DMS53 treated with DMSO at 0.1 percent for 48 hours (cell line): ENCODE measurements around the gene P2RX5.
"Not testable (repeated sequence)": the region's sequence is repeated elsewhere in the genome, so short reads cannot be mapped to it uniquely, and the experiment has no call there.

ENCODE experiments used
- DNase-seq: peaks from one replicate; lab custom pipeline; 2025; ENCODE audit not compliant: unreplicated experiment; lab: John Stamatoyannopoulos, UW

P2RX5 gene

DNA sequence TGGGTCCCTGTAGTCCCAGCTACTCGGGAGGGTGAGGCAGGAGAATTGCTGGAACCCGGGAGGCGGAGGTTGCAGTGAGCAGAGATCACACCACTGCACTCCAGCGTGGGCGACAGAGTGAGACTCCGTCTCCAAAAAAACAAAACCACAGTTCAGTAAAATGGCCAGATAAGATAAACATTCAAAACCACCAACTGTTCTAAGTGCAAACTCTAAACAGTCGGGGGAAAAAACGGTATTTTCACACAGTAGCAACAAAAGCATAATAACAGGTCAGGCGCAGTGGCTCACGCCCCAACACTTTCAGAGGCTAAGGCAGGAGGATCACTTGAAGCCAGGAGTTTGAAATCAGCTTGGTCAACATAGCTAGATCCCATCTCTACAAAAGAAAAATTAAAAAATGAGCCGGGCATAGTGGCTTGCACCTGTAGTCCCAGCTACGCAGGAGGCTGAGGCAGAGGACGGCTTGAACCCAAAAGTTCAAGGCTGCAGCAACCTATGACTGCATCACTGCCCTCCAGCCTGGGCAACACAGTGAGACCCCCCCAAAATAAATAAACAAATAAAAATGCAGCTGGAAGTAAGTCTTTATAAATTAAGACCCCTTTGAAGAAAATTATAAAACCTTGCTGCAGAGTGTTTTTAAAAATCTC lies 17.0 kb upstream of the P2RX5 start:
- no peak for DNase-seq

DNA sequence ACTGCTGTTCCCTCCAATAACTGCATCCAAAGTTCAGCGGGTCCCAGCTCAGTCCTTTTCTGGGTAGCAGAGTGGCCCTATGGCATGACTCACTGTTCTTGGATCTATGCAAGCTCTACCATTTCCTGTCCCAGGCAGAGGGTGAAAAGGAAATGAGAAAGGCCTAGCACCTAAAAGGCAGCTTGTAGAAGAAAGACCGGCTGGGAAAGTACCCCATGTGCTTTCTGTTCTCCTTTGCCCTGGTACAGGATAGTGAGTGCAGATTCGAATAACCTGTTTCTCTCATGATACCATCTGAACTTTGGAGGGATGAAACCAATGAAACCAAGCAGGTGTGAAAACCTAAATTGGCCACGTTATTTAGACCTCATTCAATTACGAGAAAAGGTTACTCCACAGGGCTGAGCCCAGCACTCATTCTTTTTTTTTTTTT lies 15.0 kb upstream of the P2RX5 start:
- no peak for DNase-seq

DNA sequence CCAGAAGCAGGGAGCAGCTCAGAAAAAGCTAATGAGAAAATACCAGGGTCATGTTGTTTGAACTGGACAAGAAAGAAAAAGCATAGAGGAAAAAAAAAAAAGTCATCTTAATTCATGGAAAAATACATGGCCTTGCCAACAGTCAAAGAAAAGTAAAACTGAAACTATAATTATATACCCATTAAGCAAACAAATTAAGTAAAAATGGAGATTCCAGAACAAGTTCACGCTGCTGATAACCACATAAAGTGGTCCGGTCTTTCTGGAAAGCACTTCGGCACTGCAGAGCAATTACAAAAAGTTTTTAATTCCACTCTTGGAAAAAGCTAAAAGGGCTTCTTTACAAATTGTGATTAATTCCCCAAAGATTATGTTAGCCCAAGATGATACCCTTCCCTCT lies 12.4 kb upstream of the P2RX5 start:
- DNase-seq = no peak

DNA sequence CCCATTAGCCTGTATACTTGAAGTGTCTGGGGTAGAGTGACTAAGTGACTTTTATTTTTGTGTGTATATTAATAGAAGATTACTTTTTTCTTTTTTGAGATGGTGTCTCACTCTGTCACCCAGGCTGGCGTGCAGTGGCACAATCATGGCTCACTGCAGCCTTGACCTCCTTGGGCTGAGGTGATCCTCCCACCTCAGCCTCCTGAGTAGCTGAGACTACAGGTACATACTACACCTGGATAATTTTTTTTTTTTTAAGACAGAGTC lies 9.7 kb upstream of the P2RX5 start:
- not testable (repeated sequence) for DNase-seq

DNA sequence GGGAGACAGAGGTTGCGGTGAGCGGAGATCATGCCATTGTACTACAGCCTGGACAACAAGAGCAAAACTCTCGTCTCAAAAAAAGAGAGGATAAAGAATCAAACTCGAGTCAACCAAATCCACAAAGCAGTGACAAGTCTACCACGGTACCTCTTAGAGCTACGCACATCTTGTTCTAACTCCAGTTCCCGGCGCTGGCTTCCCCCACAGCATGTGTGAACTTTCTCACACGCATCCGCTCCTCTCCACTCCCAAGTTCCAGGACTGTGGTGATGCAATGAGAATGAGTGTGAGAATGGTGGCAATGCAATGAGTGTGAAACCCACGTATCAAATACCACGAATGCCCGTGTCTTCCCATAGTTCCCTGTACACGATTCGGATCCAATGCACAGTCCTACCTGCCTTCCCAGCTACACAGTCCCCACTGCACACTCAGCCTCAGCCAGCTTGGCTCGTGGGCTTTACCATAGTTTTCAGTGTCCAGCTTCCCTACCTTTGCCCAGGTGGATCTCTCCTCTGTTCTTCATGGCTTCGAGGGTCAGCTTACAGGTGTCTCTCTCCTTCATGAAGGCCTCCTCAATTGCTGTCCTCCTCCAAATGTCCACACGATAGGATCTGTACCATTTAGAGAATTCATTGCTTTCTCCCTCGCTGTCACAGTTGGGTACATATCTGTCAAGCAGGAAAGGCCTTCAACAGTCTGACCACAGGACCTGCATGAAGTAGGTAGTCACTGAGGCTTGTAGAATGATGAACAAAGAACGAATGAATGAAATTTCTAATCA lies 9.2 kb upstream of the P2RX5 start:
- DNase-seq = no peak

DNA sequence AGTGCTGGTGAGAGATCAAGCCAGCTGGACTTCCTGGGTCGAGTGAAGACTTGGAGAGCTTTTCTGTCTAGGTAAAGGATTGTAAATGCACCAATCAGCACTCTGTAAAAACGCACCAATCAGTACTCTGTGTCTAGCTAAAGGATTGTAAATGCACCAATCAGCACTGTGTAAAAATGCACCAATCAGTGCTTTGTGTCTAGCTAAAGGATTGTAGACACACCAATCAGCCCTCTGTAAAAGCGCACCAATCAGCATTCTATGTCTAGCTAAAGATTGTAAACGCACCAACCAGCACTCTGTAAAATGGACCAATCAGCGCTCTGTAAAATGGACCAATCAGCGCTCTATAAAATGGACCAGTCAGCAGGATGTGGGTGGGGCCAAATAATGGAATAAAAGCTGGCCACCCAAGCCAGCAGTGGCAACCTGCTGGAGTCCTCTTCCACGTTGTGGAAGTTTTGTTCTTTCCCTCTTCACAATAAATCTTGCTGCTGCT lies 6.1 kb upstream of the P2RX5 start:
- not testable (repeated sequence) for DNase-seq

DNA sequence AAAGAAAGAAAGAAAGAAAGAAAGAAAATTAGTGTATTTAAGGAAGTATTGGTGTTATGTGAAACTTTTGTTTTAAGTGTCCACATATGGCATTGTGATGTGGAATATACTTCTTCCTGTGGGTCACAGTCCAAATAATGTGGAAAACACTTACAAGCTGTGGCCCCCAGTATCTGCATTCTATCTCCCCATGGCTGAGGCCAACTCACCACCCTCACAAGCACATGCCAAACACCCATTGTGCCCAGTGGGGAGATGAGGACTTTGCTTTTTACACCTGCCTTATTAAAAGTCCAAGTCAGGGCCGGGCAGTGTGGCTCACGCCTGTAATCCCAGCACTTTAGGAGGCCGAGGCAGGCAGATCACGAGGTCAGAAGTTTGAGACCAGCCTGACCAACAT lies 4.0 kb upstream of the P2RX5 start:
- DNase-seq = no peak

DNA sequence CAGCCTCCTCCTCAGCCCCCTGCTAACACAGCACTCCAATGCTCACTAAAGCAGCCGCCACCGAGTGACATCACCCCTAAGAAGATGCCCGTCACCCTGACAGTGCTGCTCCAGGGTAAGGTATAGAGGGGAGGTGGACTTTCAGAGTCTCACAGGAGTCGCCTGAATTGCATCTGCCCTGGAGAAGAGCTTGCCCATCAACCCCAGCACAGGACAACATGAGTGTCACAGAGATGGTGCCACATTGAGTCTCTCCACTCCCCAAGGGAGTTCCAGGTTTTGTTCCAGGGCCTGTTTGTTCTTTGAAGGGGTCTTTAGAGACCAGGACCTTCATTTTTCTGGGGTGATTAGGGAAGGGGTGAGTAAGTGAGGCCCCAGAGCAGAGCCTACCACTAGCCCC lies 2.2 kb upstream of the P2RX5 start:
- no peak for DNase-seq

DNA sequence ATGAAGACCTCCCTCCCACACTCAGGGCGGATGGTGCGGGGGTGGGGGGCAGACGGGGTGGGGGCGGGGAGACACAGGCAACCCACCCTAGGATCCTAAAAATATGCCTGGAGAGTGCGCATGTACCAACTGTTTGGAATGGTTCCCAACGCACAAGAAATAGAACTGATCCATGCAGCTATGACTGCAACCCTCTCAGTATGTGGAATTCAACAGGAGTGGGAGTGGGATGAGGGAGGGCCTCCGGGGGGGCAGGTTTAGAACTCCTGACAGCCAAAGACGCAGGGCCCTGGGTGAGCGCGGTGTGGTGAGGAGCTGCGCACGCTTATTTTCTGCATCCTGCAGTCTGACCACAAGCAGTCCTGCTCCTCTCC lies 1.1 kb upstream of the P2RX5 start:
- DNase-seq = no peak

DNA sequence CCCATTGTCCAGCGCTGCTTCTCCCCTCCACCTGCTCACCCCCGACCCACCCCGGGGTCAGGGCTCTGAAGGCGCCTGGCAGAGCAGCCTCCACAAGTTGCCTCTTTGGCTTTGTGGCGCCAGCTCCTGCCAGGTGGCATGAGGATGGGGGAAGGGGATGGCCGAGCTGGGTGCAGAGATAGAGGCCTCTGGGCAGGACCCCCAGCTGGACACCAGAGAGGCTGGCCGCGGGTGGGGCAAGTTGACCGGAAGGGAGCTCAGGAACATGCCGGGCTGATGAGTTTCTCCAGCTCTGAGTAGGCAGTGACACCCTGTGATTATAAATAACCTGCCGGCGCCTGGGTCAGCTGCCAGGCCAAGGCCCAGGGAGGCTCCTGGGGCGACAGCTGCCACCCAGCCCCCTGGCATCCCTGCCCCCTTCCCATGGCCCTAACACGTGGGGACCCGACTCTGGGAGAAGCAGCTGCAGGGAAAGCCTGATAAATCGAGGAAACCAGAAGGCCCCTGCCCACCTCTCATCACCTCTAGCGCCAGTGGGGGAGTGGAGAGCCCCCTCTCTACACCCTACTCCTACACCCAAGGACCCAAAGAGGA lies 729 bp downstream of the P2RX5 start:
- peak; percentile 3 for DNase-seq

DNA sequence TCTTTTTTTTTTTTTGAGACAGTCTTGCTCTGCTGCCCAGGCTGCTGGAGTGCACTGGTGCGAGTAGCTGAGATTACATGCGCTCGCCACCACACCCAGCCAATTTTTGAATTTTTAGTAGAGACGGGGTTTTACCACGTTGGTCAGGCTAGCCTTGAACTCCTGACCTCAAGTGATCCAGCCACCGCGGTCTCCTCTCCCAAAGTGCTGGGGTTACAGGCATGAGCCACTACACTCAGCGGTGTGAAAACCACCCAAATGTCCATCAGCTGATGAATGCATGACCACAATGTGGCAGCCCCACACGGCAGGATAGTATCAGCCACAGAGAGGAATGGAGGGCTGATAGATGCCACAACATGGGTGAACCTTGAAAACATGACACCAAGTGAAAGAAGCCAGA lies 2.1 kb downstream of the P2RX5 start:
- no peak for DNase-seq

DNA sequence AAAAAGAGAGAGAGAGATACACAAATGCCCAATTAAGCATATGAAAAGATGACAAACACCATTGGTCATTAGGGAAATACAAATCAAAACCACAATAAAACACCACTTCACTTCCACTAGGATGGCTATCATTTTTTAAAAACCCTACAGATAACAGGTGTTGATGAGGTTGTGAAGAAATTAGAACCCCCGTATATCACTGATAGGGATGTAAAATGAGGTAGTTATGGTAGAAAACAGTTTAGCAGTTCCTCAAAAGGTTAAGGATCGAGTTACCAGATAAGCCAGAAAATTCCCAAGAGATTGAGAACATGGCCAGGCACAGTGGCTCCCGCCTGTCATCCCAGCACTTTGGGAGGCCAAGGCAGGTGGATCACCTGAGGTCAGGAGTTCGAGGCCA lies 2.8 kb downstream of the P2RX5 start:
- DNase-seq = no peak

DNA sequence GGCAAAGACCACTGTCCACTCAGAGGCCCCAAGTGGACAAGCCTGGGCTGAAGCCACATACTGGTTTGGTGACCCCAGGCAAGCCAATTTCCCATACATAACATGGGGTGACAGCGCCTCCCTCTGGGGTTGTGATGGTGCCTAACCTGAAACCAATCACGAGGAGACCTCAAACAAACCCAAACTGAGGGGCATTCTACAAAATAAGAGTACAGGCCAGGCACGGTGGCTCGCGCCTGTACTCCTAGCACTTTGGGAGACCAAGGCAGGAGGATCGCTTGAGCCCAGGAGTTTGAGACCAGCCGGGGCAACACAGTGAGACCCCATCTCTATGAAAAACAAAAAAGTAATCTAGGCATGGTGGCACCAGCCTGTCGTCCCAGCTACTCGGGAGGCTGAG lies 3.6 kb downstream of the P2RX5 start:
- DNase-seq = no peak

DNA sequence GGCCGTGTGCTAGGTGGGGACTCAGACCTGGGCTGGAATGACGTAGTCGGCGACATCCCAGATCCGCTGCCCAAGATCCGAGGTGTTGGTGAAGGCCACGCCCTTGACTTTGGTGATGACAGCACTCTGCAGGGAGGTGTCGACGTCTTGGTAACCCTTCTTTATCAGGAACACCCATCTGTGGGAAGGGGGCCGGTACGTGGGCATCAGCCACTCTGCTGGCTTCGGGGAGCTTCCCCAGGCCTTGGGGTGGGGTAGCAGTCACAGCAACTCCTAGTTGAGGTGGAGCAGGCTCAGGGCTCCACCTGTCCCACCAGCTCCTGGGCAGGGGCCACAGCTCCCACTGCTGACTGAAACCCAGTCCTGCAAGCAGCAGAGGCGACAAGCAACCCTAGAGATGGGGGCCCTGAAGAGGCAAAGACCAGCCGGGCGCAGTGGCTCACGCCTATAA lies 4.3 kb downstream of the P2RX5 start:
- DNase-seq = no peak

DNA sequence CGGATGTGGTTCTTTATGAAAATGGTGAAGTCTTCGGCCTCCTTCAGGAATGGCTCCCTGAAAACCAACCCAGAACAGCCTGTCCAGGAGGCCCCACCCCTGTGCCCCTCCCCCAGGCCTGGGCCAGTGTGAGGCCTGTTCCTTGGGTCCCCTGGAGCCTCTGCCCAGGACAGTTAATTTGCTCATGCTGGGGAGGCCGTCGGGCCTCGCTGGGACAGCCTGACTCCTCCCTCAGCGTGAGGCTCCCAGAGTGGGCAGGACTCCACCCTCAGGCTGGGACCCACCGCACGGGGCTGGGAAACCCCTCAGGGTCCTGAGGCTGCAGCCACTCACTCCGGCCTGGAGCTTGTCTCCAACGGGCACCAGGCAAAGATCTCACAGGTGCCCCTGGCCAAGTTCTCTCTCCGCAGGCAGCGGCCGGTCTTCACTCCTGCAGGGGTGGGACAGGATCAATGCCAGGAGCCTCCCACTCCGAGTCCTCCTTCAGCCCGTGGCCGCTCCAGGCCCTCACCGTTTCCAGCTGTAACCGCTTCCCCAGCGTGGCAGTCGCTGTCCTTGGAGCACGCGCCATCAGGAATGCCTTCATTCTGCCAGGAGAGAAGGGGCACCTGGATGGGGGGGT lies 5.8 kb downstream of the P2RX5 start:
- DNase-seq = no peak

DNA sequence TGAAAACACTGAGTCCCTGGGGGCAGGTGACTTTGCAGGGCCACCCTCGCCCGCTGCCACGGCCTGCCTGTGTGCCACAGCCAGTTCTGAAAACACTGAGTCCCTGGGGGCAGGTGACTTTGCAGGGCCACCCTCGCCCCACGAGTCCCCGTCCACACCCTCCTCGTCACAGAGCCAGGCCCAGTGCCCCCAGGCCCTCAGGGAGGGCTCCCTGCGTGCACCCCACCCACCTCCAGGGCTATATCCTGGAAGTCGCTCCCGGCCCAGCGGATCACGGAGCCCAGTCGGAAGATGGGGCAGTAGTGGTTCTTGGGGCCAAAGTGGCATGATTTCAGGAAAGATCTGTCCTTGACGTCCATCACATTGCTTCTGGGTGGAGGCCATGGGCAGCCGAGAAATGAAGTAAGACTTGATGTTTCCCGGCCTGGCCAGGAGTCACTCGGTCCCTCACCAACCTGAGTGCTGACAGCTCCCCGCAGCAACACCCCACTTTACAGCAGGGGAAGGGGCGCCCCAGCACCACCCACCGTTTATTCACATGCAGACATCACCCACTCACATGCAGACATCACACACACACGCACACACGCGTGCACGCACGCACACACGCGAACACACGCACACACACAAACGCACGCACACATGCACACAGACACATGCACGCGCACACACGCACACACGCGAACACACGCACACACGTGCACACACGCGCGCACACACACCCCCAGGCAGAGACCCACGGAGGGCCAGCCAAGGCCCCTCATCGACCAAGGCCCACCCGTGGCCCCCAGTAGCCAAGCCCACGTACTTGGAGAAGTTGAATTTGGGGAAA lies 6.5 kb downstream of the P2RX5 start:
- DNase-seq = no peak

DNA sequence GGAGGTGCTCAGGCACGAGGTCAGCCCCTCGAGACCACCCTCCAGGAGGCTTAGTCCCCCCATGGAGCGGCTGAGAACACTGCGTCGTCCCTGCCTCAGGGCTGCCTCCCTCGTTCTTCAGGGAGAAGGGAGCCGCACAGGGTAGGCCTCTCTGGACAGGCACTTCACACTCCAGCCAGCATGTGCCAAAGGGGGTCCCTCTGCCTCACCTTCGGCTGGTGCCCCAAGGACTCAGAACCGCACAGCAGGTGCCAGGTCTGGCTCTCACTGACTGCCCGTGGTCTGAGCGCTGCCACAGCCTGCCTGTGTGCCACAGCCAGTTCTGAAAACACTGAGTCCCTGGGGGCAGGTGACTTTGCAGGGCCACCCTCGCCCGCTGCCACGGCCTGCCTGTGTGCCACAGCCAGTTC lies 7.1 kb downstream of the P2RX5 start:
- DNase-seq = no peak

DNA sequence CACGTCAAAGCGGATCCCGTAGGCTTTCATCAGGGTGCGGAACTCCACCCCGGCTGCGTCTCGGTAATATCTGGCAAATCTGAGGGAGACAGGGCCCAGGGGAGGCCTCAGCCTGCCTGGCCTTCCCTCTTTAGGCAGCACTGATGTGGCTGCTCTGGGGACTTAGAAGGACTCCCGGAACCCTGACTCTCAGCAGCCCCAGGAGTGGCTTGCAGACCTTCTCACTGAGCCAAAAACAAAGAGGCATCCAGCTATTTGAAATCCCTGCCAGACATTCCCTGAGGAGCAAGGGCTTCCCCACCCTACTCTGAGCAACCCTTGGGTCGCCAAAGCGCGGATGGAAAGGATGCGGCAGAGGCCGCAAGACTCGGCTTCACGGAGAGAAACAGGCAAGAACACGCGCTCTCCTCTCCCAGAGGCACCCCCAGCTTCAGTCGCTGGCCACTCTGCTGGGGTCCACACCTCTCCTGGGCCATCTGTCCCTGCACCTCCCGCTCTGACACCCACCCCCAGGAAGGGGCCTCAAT lies 7.9 kb downstream of the P2RX5 start:
- no peak for DNase-seq

DNA sequence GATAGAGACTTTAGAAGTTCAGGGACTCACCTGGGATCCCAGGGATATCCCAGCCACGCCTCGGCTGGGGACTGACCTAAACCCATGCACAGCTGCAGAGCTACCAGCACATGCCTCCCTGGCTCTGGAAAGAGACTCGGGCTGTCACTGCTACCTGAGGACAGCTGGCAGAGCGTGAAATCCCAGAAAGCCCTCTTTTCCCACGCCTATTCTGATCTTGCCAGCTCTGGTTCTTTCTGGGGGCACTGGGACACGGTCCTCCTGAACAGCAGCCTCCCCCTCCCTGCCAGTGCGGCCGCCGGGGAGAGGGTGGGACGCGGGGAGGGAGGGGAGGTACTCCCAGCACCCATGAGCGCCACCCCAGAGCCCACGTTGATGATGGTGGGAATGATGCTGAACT lies 10.8 kb downstream of the P2RX5 start:
- DNase-seq = no peak

DNA sequence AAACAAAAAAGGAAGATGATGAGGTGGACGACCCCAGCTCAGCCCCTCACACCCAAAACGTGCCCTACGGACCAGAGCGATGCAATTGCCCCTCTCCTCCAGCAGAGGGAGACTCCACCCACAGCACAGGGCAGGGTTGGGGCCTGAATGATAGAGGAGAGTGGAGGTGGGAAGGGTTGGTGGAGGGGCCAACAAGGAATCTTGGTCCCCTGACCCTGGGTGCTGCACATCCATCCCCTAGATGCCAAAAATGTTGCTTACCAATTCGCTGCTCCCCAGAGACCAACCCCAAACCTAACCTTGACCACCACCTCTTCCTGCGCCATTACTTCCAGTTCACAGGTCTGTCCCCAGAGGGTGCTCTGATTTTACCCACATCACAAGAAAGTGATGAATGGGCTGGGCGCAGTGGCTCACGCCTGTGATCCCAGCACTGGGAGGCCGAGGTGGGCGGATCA lies 12.9 kb downstream of the P2RX5 start:
- DNase-seq = no peak

DNA sequence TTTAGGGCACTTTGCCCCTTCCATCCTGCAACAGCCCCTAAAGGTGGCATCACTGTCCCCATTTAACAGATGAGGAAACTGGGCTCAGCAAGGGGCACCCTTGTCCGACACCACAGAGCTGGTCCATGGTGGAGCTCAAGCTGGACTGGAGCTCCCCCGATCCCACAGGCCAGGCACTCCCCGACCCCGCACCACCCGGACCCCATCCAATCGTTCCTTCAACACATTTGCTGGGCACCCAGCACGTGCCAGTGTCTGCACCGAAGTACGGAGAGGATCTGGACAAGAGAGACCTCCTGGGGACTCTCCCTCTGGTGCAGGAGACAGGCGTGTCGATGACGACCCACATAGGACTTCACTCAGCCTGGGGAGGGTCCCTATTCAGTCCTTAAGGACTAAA lies 13.9 kb downstream of the P2RX5 start:
- no peak for DNase-seq
